Transverse colon (tissue), 4 donors: ENCODE measurements around the gene IL10RA. TPM values are rescaled to one million over a fixed set of nuclear protein-coding genes. Genes with fewer than 3 reads are reported as not detected.
"Not testable (repeated sequence)": the region's sequence is repeated elsewhere in the genome, so short reads cannot be mapped to it uniquely, and the experiment has no call there.

ENCODE experiments used
- DNase-seq: peaks from one replicate; pipeline ENCODE4 v3.0.0-alpha.2; 2019
- H3K27ac ChIP-seq, 4 donors: fragments of 200-600 bp; sonication (generic); 2 replicates each; pipeline ENCODE4 v1.5.1; 2016 to 2018; ENCODE audit warnings: inconsistent platforms in 4 of 4
- H3K27me3 ChIP-seq: fragments of 200-600 bp; sonication (generic); 2 replicates; pipeline ENCODE4 v1.5.1; 2017; ENCODE audit warnings: inconsistent platforms
- H3K36me3 ChIP-seq, 4 donors: fragments of 200-600 bp; sonication (generic); 2 replicates each; pipeline ENCODE4 v1.5.1; 2017 to 2019; ENCODE audit warnings: inconsistent platforms in 4 of 4
- H3K4me1 ChIP-seq, 4 donors: fragments of 200-600 bp; sonication (generic); 2 replicates each; pipeline ENCODE4 v1.5.1; 2017 to 2020; ENCODE audit warnings: inconsistent platforms in 4 of 4
- H3K4me3 ChIP-seq, 4 donors: fragments of 200-600 bp; sonication (generic); 1 replicate in 1 of 4; 2 replicates in 3 of 4; pipeline versions ENCODE4 v1.5.1 to v1.6.1; 2017 to 2019; ENCODE audit warnings: inconsistent platforms in 4 of 4
- H3K9me3 ChIP-seq, 2 donors: fragments of 200-600 bp; sonication (generic); 2 replicates each; pipeline ENCODE4 v1.5.1; 2017 to 2019; ENCODE audit warnings: inconsistent platforms in 2 of 2
- CTCF ChIP-seq, 5 experiments: fragments of 200-600 bp in 3 of 5; fragments of 450-650 bp in 2 of 5; sonication (generic) in 3 of 5; IDR thresholded peaks; 1 replicate in 2 of 5; 2 replicates in 3 of 5; pipeline ENCODE4 v1.5.1; 2016 to 2017; ENCODE audit warnings: antibody characterized with exemption in 5 of 5, inconsistent platforms in 3 of 5, mild to moderate bottlenecking in 2 of 5, moderate library complexity in 1 of 5
- EP300 ChIP-seq: sonication (generic); formaldehyde crosslinking; IDR thresholded peaks from one replicate; pipeline ENCODE4 v1.6.1; 2017; ENCODE audit warnings: antibody characterized with exemption, low read depth
- POLR2A ChIP-seq: fragments of 450-650 bp; IDR thresholded peaks from one replicate; pipeline ENCODE4 v1.6.1; 2016; ENCODE audit warnings: antibody characterized with exemption, mild to moderate bottlenecking, moderate library complexity
- POLR2AphosphoS5 ChIP-seq, 3 donors: sonication (generic); formaldehyde crosslinking; IDR thresholded peaks; one replicate each; pipeline ENCODE4 v1.6.1; 2016; ENCODE audit warnings: antibody characterized with exemption in 3 of 3
- WGBS, 2 donors: methylation state at CpG; one replicate each; pipeline ENCODE4 v1.1.5; 2018; ENCODE audit warnings: low coverage in 1 of 2; 5-methylcytosine and 5-hydroxymethylcytosine counted together
- in situ Hi-C, 4 donors: fragments of 200-750 bp; cut with MboI; loops; one replicate each; pipeline versions ENCODE4 v1.15.0 to v1.15.1; 2017; ENCODE audit warnings: low sequenced_read_pairs in 3 of 4, low pct_ligation_motif_present in 1 of 4, low pct_unique_long_range_greater_than_20kb in 1 of 4
- intact Hi-C: fragments of 100-400 bp; cut with DNase I; formaldehyde crosslinking; loops from one replicate; pipeline ENCODE4 v1.15.1; 2023; ENCODE audit warnings: low total_unique reads
- total RNA-seq, 4 donors: library from RNA; depleted of rRNA; stranded (reverse); fragments of >200 nt; gene quantifications; one replicate each; pipeline ENCODE4 v1.1.0, GENCODE V29; 2016

IL10RA gene
- total RNA-seq, 4 donors from 2014 or later: 2.8 to 25.4 (median 18.4) TPM

- no peaks in the 10 kb centered on the region for H3K9me3 ChIP-seq
- no peaks in the 10 kb centered on the region for H3K27me3 ChIP-seq
- TF ChIP-seq CTCF (IDR thresholded peaks at IDR 0.05) (peak; percentile 95 to 98 (median 97)), POLR2A (no peak)
- in situ Hi-C loops: loop anchor here in 3 of 4 donors (5.0 to 25.0 kb wide), 5 partner anchors 100 to 510 kb away; no protein-coding TSS in a partner anchor
- intact Hi-C loops: loop anchor here (2.0 kb wide), 1 partner anchor 102 kb away; no protein-coding TSS in a partner anchor
- H3K27ac ChIP-seq: no peak overlapping the region
- no peak overlapping the region for H3K4me3 ChIP-seq
- WGBS, 2 donors: 43 to 58% methylated on average over 4 to 7 of the region's 7 CpGs
- peaks cover 0 to 3% (median 0%) of the 10 kb centered on the region in 4 donors for H3K4me1 ChIP-seq
- DNase-seq: peak; percentile 89
- H3K36me3 ChIP-seq: no peaks in the 10 kb centered on the region
Observed at GRCh38 chr11:117946842-117947526, 39.2 kb upstream of the IL10RA start.

DNA sequence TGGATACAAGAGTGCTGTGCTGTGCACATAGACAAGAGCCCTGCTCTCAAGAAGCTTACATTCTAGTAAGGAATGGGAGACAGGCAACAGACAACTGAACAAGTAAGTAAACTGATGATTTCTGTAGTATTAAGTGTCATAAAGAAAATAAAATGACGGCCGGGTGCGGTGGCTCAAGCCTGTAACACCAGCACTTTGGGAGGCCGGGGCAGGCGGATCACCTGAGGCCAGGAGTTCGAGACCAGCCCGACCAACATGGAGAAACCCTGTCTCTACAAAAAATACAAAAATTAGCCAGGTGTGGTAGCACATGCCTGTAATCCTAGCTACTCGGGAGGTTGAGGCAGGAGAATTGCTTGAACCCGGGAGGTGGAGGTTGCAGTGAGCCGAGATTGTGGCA is 38.4 kb upstream of the IL10RA start:
- H3K4me3 ChIP-seq, H3K9me3 ChIP-seq, H3K4me1 ChIP-seq, H3K27ac ChIP-seq, H3K36me3 ChIP-seq, H3K27me3 ChIP-seq, DNase-seq: not testable (repeated sequence)
- in situ Hi-C loops (loop anchor here in 3 of 4 donors (5.0 to 25.0 kb wide), 5 partner anchors 100 to 510 kb away; no protein-coding TSS in a partner anchor), intact Hi-C loops (loop anchor here (2.0 kb wide), 1 partner anchor 103 kb away; no protein-coding TSS in a partner anchor)
- WGBS, 2 donors: 88 to 89% methylated on average over 5 to 10 of the region's 10 CpGs

GRCh38 chr11:117948466-117948865 is 37.7 kb upstream of the IL10RA start:
- H3K27ac ChIP-seq, intact Hi-C loops, H3K36me3 ChIP-seq, H3K4me3 ChIP-seq, H3K9me3 ChIP-seq, H3K27me3 ChIP-seq, DNase-seq: not testable (repeated sequence)
- in situ Hi-C loops: loop anchor here in 3 of 4 donors (5.0 to 25.0 kb wide), 5 partner anchors 99 to 511 kb away; no protein-coding TSS in a partner anchor
- peaks cover 0 to 15% (median 0%) of the 10 kb centered on the region in 4 donors for H3K4me1 ChIP-seq
- 80 to 90% methylated on average over 1 to 11 of the region's 11 CpGs for whole genome bisulfite sequencing, 2 donors

- DNase-seq: no peak
- TF ChIP-seq CTCF (IDR thresholded peaks at IDR 0.05) (no peak), POLR2AphosphoS5 (IDR thresholded peaks at IDR 0.05) (no peak), EP300 (no peak), POLR2A (no peak)
- peaks cover 0 to 15% (median 0%) of the 10 kb centered on the region in 4 donors for H3K4me1 ChIP-seq
- intact Hi-C loops: no loop called here
- WGBS, 2 donors: 60 to 68% methylated on average over 6 of the region's 6 CpGs
- no peak overlapping the region for H3K4me3 ChIP-seq
- in situ Hi-C loops: loop anchor here in 3 of 4 donors (5.0 to 25.0 kb wide), 5 partner anchors 98 to 512 kb away; no protein-coding TSS in a partner anchor
- no peak overlapping the region for H3K27ac ChIP-seq
- H3K9me3 ChIP-seq: no peaks in the 10 kb centered on the region
- H3K36me3 ChIP-seq: no peaks in the 10 kb centered on the region
- H3K27me3 ChIP-seq: no peaks in the 10 kb centered on the region
Observed at GRCh38 chr11:117949062-117949461, 37.1 kb upstream of the IL10RA start.

DNA sequence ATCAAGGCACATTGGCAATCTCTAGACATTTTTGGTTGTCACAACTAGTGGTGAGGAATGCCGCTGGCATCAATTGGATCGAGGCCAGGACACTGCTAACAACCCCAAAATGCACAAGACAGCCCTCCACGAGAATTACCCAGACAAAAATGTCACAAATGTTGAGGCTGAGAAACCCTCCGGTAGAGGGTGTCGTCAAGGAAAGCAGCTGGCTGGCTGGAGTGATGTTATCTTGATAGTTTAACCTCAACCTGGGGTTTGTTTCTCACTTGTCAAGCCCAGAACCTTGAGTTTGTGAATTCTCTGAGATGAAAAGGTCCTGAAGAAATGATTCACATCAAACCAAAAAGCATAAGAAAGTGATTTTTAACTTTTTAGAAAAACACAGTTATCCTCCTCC is 35.9 kb upstream of the IL10RA start:
- in situ Hi-C loops: loop anchor here in 1 of 4 donors (10.0 kb wide), 1 partner anchor 104 kb away; no protein-coding TSS in a partner anchor
- H3K4me1 ChIP-seq: peaks cover 0 to 15% (median 0%) of the 10 kb centered on the region in 4 donors
- no peak overlapping the region for H3K4me3 ChIP-seq
- peak; percentile 27 for DNase-seq
- peak overlapping the region; percentile 27 to 49 (median 48) for H3K27ac ChIP-seq
- no peaks in the 10 kb centered on the region for H3K9me3 ChIP-seq
- no peaks in the 10 kb centered on the region for H3K27me3 ChIP-seq
- TF ChIP-seq EP300 (no peak), CTCF (IDR thresholded peaks at IDR 0.05) (peak in 3 of 5 experiments; percentile 14 to 20 (median 15))
- intact Hi-C loops: no loop called here
- H3K36me3 ChIP-seq: no peaks in the 10 kb centered on the region
- WGBS, 2 donors: 15% methylated on average over 5 of the region's 5 CpGs; no CpG with 5 or more reads in 1 of the 2 donors
